ENCODE measurements around the gene DDAH1. TPM values are rescaled to one million over a fixed set of nuclear protein-coding genes. Genes with fewer than 3 reads are reported as not detected.

Gene DDAH1
- total and polyA plus RNA-seq, 2 of the 8 experiments (the other 6 are each of a cell fraction or from before 2014, with no cell fraction given) = 22.8 to 54.5 TPM

- H2AK5ac ChIP-seq (ENCODE audit: low read depth, low read length) = no peak overlapping the region
- no peak overlapping the region for H2BK120ac ChIP-seq (replicated peaks; ENCODE audit: low read depth, low read length)
- CTCF ChIA-PET (ENCODE audit: partially characterized antibody) = no interaction called here
- no peaks in the 10 kb centered on the region for H3K9me3 ChIP-seq (ENCODE audit: insufficient read depth in 2 of 2, low read depth in 1 of 2, low read length in 1 of 2)
- POLR2A ChIA-PET (ENCODE audit: partially characterized antibody) = no interaction called here
- H3K79me2 ChIP-seq (ENCODE audit: control insufficient read depth in 1 of 2, insufficient read depth in 2 of 2, low read length in 2 of 2) = no peaks in the 10 kb centered on the region
- no peak overlapping the region for H2BK15ac ChIP-seq (ENCODE audit: low read length)
- no peak overlapping the region for H3K4me3 ChIP-seq (ENCODE audit: extremely low read depth in 1 of 4, insufficient read depth in 2 of 4, low read depth in 3 of 4, low read length in 4 of 4)
- H2BK5ac ChIP-seq (ENCODE audit: low read depth, low read length) = no peak overlapping the region
- 68% methylated on average over 1 of the region's 1 CpG; no CpG with 5 or more reads in 1 of the 2 experiments for WGBS, 2 experiments (ENCODE audit: extremely low coverage in 1 of 2, insufficient coverage in 1 of 2, insufficient read length in 1 of 2, insufficient replicate concordance in 2 of 2, low coverage in 1 of 2, low lambda C conversion rate in 2 of 2, missing lambda C conversion rate in 1 of 2)
- H3K23me2 ChIP-seq (ENCODE audit: low read depth, low read length) = no peaks in the 10 kb centered on the region; the same call in 1 of the 2 replicates
- FAIRE-seq (no peak), DNase-seq (ENCODE audit: low read depth in 1 of 2, low spot score in 2 of 2) (no peak)
- no peak overlapping the region for H3K14ac ChIP-seq (ENCODE audit: insufficient read length)
- H3K4ac ChIP-seq (replicated peaks; ENCODE audit: insufficient read length, low read depth, low read length) = no peak overlapping the region
- H3K18ac ChIP-seq (ENCODE audit: extremely low read depth, low read length) = no peak overlapping the region
- H3K27ac ChIP-seq (ENCODE audit: low read depth, low read length) = no peak overlapping the region
- H4K91ac ChIP-seq (replicated peaks; ENCODE audit: insufficient read length, low read length) = no peak overlapping the region
- H3K4me2 ChIP-seq (ENCODE audit: insufficient read depth in 1 of 2, low read depth in 2 of 2, low read length in 2 of 2) = no peak overlapping the region
- no peaks in the 10 kb centered on the region; a peak in 1 of 7 replicates for H3K27me3 ChIP-seq (replicated peaks in 1 of 4; ENCODE audit: control insufficient read depth in 3 of 4, extremely low read depth in 1 of 4, insufficient read depth in 3 of 4, low read length in 3 of 4)
- no peaks in the 10 kb centered on the region for H3K79me1 ChIP-seq (ENCODE audit: low read depth, low read length)
- H2BK20ac ChIP-seq (ENCODE audit: low read length) = no peak overlapping the region
- no peak overlapping the region for H3K23ac ChIP-seq (ENCODE audit: insufficient read length)
- H3K36me3 ChIP-seq (ENCODE audit: control insufficient read depth in 2 of 4, insufficient read depth in 4 of 4, low read length in 3 of 4) = no peaks in the 10 kb centered on the region
- H2BK12ac ChIP-seq (ENCODE audit: low read depth, low read length) = no peak overlapping the region
- H3K4me1 ChIP-seq (replicated peaks in 1 of 4; ENCODE audit: control insufficient read depth in 3 of 4, insufficient read depth in 4 of 4, low read length in 3 of 4) = peaks cover 0 to 3% (median 0%) of the 10 kb centered on the region in 4 experiments; a peak in 2 of 7 replicates
- H4K5ac ChIP-seq (ENCODE audit: insufficient read length, low read depth, low read length) = no peak overlapping the region
- H4K20me1 ChIP-seq (replicated peaks in 1 of 2; ENCODE audit: control insufficient read depth in 1 of 2, insufficient read depth in 2 of 2, low read length in 2 of 2) = no peaks in the 10 kb centered on the region
- no peak overlapping the region for H3K56ac ChIP-seq (replicated peaks; ENCODE audit: insufficient read length, low read depth, low read length)
- no peak overlapping the region; the same call in 1 of the 2 replicates for H4K8ac ChIP-seq (ENCODE audit: extremely low read depth, insufficient read depth, low read length)
- H3K9ac ChIP-seq (replicated peaks in 1 of 4; ENCODE audit: extremely low read depth in 1 of 4, low read depth in 3 of 4, low read length in 3 of 4) = 0 out of 7 replicates have a peak overlapping the region, but pooled peaks of 1 of the 4 experiments have one; percentile 5
- no peak overlapping the region for H2AFZ ChIP-seq (ENCODE audit: low read length)
- TF ChIP-seq CBX5 (IDR thresholded peaks at IDR 0.05; ENCODE audit: low read depth, low read length) (no peak), HDAC6 (IDR thresholded peaks at IDR 0.05; ENCODE audit: low read depth, low read length) (no peak), TAF7 (optimal IDR thresholded peaks at IDR 0.05; ENCODE audit: borderline replicate concordance, low read depth, low read length) (no peak), KDM4A (IDR thresholded peaks at IDR 0.05; ENCODE audit: low read depth, low read length, severe bottlenecking) (no peak), NANOG (IDR thresholded peaks at IDR 0.05; ENCODE audit: insufficient read depth, low read depth, low read length, poor library complexity, severe bottlenecking) (no peak), GTF2F1 (IDR thresholded peaks at IDR 0.05; ENCODE audit: borderline replicate concordance, low read depth, low read length) (no peak)
Measured at GRCh38 chr1:85471558-85471957, 6.6 kb upstream of the DDAH1 start.
